Suprapubic skin (tissue), 4 donors: ENCODE results near the gene ARHGAP10. TPM values are rescaled to one million over a fixed set of nuclear protein-coding genes. Genes with fewer than 3 reads are reported as not detected.

Experiments used
- DNase-seq, 2 donors: peaks; one replicate each; pipeline ENCODE4 v3.0.0-alpha.2; 2019; ENCODE audit warnings: low spot score in 2 of 2
- H3K27ac ChIP-seq: fragments of 200-600 bp; sonication (generic); one replicate; pipeline ENCODE4 v1.5.1; 2019
- H3K27me3 ChIP-seq: fragments of 200-600 bp; sonication (generic); one replicate; pipeline ENCODE4 v1.5.1; 2019
- H3K36me3 ChIP-seq: fragments of 200-600 bp; sonication (generic); one replicate; pipeline ENCODE4 v1.5.1; 2019
- H3K4me1 ChIP-seq: fragments of 200-600 bp; sonication (generic); one replicate; pipeline ENCODE4 v1.5.1; 2019
- H3K4me3 ChIP-seq: fragments of 200-600 bp; sonication (generic); one replicate; pipeline ENCODE4 v1.5.1; 2019; ENCODE audit warnings: mild to moderate bottlenecking
- H3K9me3 ChIP-seq: fragments of 200-600 bp; sonication (generic); one replicate; pipeline ENCODE4 v1.5.1; 2019
- EP300 ChIP-seq: sonication (generic); formaldehyde crosslinking; IDR thresholded peaks from one replicate; pipeline ENCODE4 v1.6.1; 2017; ENCODE audit warnings: antibody characterized with exemption
- POLR2A ChIP-seq, 2 donors: fragments of 450-650 bp; IDR thresholded peaks; one replicate each; pipeline ENCODE4 v1.6.1; 2017; ENCODE audit warnings: antibody characterized with exemption in 2 of 2, mild to moderate bottlenecking in 2 of 2, moderate library complexity in 2 of 2
- POLR2AphosphoS5 ChIP-seq, 3 donors: sonication (generic); formaldehyde crosslinking; IDR thresholded peaks; one replicate each; pipeline ENCODE4 v1.6.1; 2017; ENCODE audit warnings: antibody characterized with exemption in 3 of 3
- WGBS: methylation state at CpG from one replicate; pipeline ENCODE4 v1.1.5; 2018; 5-methylcytosine and 5-hydroxymethylcytosine counted together
- total RNA-seq, 4 donors: library from RNA; depleted of rRNA; stranded (reverse); fragments of >200 nt; gene quantifications; one replicate each; pipeline ENCODE4 v1.1.0, GENCODE V29; 2016
- TF ChIP-seq, protein P1 (sequence below), 2 donors: fragments of 200-600 bp in 1 of 2; fragments of 450-650 bp in 1 of 2; sonication (generic) in 1 of 2; IDR thresholded peaks; one replicate each; pipeline ENCODE4 v1.5.1; 2016 to 2019; ENCODE audit warnings: antibody characterized with exemption in 2 of 2, mild to moderate bottlenecking in 1 of 2, moderate library complexity in 1 of 2

Gene ARHGAP10
- total RNA-seq, 4 donors from 2014 or later = 32.5 to 59.0 (median 36.8) TPM

- Histone ChIP-seq H3K36me3 (no peaks in the 10 kb centered on the region), H3K9me3 (no peaks in the 10 kb centered on the region), H3K27me3 (no peaks in the 10 kb centered on the region), H3K4me1 (no peaks in the 10 kb centered on the region), H3K27ac (no peak overlapping the region), H3K4me3 (no peak overlapping the region)
- no peak for DNase-seq
- WGBS = 91% methylated on average over 5 of the region's 5 CpGs
- TF ChIP-seq, protein P1, sequence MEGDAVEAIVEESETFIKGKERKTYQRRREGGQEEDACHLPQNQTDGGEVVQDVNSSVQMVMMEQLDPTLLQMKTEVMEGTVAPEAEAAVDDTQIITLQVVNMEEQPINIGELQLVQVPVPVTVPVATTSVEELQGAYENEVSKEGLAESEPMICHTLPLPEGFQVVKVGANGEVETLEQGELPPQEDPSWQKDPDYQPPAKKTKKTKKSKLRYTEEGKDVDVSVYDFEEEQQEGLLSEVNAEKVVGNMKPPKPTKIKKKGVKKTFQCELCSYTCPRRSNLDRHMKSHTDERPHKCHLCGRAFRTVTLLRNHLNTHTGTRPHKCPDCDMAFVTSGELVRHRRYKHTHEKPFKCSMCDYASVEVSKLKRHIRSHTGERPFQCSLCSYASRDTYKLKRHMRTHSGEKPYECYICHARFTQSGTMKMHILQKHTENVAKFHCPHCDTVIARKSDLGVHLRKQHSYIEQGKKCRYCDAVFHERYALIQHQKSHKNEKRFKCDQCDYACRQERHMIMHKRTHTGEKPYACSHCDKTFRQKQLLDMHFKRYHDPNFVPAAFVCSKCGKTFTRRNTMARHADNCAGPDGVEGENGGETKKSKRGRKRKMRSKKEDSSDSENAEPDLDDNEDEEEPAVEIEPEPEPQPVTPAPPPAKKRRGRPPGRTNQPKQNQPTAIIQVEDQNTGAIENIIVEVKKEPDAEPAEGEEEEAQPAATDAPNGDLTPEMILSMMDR (IDR thresholded peaks at IDR 0.05) = no peak
- TF ChIP-seq POLR2A (IDR thresholded peaks at IDR 0.05) = no peak
- TF ChIP-seq EP300 = no peak
- TF ChIP-seq POLR2AphosphoS5 (IDR thresholded peaks at IDR 0.05) = no peak
Observed at GRCh38 chr4:148095346-148095923, 363.5 kb downstream of the ARHGAP10 start.

GRCh38 chr4:148097801-148098200 lies 365.9 kb downstream of the ARHGAP10 start:
- 94% methylated on average over 5 of the region's 5 CpGs for WGBS
- no peaks in the 10 kb centered on the region for H3K4me1 ChIP-seq
- H3K9me3 ChIP-seq = no peaks in the 10 kb centered on the region
- H3K36me3 ChIP-seq = peaks cover 1% of the 10 kb centered on the region
- H3K27ac ChIP-seq = no peak overlapping the region
- TF ChIP-seq POLR2AphosphoS5 (IDR thresholded peaks at IDR 0.05) (no peak), EP300 (no peak), POLR2A (IDR thresholded peaks at IDR 0.05) (no peak)
- TF ChIP-seq, protein P1 (IDR thresholded peaks at IDR 0.05) = no peak
- no peaks in the 10 kb centered on the region for H3K27me3 ChIP-seq
- DNase-seq = no peak
- H3K4me3 ChIP-seq = no peak overlapping the region

- no peaks in the 10 kb centered on the region for H3K4me1 ChIP-seq
- H3K4me3 ChIP-seq = no peak overlapping the region
- no peak overlapping the region for H3K27ac ChIP-seq
- H3K36me3 ChIP-seq = peaks cover 7% of the 10 kb centered on the region
- H3K9me3 ChIP-seq = no peaks in the 10 kb centered on the region
- no peaks in the 10 kb centered on the region for H3K27me3 ChIP-seq
- no peak for DNase-seq
- TF ChIP-seq POLR2A (IDR thresholded peaks at IDR 0.05) = no peak
- no peak for TF ChIP-seq POLR2AphosphoS5 (IDR thresholded peaks at IDR 0.05)
- no peak for TF ChIP-seq EP300
- TF ChIP-seq, protein P1 (IDR thresholded peaks at IDR 0.05) = no peak
- 93% methylated on average over 3 of the region's 3 CpGs for WGBS
Observed at GRCh38 chr4:148101235-148101634, 369.3 kb downstream of the ARHGAP10 start.

DNA sequence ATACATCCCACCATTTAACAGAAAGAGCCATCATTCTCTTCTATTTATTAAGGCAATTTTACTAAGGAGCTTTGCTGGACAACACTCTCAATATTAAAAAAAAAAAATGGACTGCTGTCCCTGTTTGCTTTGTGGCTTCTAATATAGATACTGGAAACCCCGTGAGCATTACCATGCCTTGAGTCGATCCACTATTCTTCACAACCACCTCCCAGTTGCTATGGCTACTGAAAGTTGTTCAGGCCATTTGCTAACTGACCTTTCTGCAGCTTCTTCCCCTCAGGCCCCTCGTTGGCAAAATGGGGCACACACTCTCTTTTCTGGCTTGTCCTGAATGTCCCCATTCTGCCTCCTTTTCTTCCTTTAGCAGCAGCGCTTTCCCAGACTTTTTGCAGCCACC lies 369.9 kb downstream of the ARHGAP10 start:
- Histone ChIP-seq H3K27me3 (no peaks in the 10 kb centered on the region), H3K27ac (no peak overlapping the region), H3K9me3 (no peaks in the 10 kb centered on the region), H3K4me3 (no peak overlapping the region), H3K4me1 (no peaks in the 10 kb centered on the region), H3K36me3 (peaks cover 7% of the 10 kb centered on the region)
- 74% methylated on average over 4 of the region's 4 CpGs for WGBS
- no peak for DNase-seq
- no peak for TF ChIP-seq EP300
- TF ChIP-seq POLR2AphosphoS5 (IDR thresholded peaks at IDR 0.05) = no peak
- no peak for TF ChIP-seq POLR2A (IDR thresholded peaks at IDR 0.05)
- TF ChIP-seq, protein P1 (IDR thresholded peaks at IDR 0.05) = no peak

- Histone ChIP-seq H3K9me3 (no peaks in the 10 kb centered on the region), H3K4me3 (no peak overlapping the region), H3K27me3 (no peaks in the 10 kb centered on the region), H3K27ac (no peak overlapping the region), H3K36me3 (peaks cover 12% of the 10 kb centered on the region), H3K4me1 (no peaks in the 10 kb centered on the region)
- DNase-seq = no peak
- TF ChIP-seq, protein P1 (IDR thresholded peaks at IDR 0.05) = no peak
- no peak for TF ChIP-seq POLR2AphosphoS5 (IDR thresholded peaks at IDR 0.05)
- no peak for TF ChIP-seq POLR2A (IDR thresholded peaks at IDR 0.05)
- no peak for TF ChIP-seq EP300
- WGBS = 95% methylated on average over 7 of the region's 7 CpGs
Observed at GRCh38 chr4:148103597-148104355, 371.9 kb downstream of the ARHGAP10 start.
